HG03457 (cell line): ENCODE data around the gene OSBPL10.
A peak's percentile ranks its signal among the peaks of the same experiment; 100 is the strongest.

Source experiments
- ATAC-seq: cut with Tn5 transposase; IDR thresholded peaks from one replicate; pipeline ENCODE4 v1.9.1; 2021; ENCODE audit warnings: moderate number of reproducible peaks; ENCODE audit not compliant: unreplicated experiment

OSBPL10 gene

GRCh38 chr3:31779514-31779913, 201.5 kb downstream of the OSBPL10 start:
- ATAC-seq = no peak

- ATAC-seq = no peak
These were observed 203.2 kb downstream of the OSBPL10 start for GRCh38 chr3:31777887-31778286.

GRCh38 chr3:31777092-31777491, 204.0 kb downstream of the OSBPL10 start:
- ATAC-seq = no peak

GRCh38 chr3:31776016-31776415, 205.0 kb downstream of the OSBPL10 start:
- no peak for ATAC-seq

GRCh38 chr3:31775383-31775782, 205.7 kb downstream of the OSBPL10 start:
- no peak for ATAC-seq

GRCh38 chr3:31772758-31773473, 208.1 kb downstream of the OSBPL10 start:
- no peak for ATAC-seq

- ATAC-seq = no peak
These were observed 208.8 kb downstream of the OSBPL10 start for GRCh38 chr3:31772272-31772671.

GRCh38 chr3:31770822-31771326, 210.2 kb downstream of the OSBPL10 start:
- ATAC-seq = no peak

GRCh38 chr3:31768479-31769125, 212.5 kb downstream of the OSBPL10 start:
- ATAC-seq = no peak

- no peak for ATAC-seq
These were observed 213.1 kb downstream of the OSBPL10 start for GRCh38 chr3:31767920-31768319.

- no peak for ATAC-seq
These were observed 214.4 kb downstream of the OSBPL10 start for GRCh38 chr3:31766669-31767068.

GRCh38 chr3:31765871-31766270, 215.2 kb downstream of the OSBPL10 start:
- no peak for ATAC-seq

- ATAC-seq = no peak
These were observed 217.3 kb downstream of the OSBPL10 start for GRCh38 chr3:31763731-31764130.

- ATAC-seq = no peak
These were observed 218.1 kb downstream of the OSBPL10 start for GRCh38 chr3:31762888-31763351.

- ATAC-seq = no peak
These were observed 218.8 kb downstream of the OSBPL10 start for GRCh38 chr3:31762097-31762764.

GRCh38 chr3:31760654-31761053, 220.4 kb downstream of the OSBPL10 start:
- no peak for ATAC-seq

GRCh38 chr3:31758322-31758965, 222.6 kb downstream of the OSBPL10 start:
- ATAC-seq = no peak

- no peak for ATAC-seq
These were observed 225.0 kb downstream of the OSBPL10 start for GRCh38 chr3:31755926-31756658.

GRCh38 chr3:31754575-31755278, 226.3 kb downstream of the OSBPL10 start:
- peak; percentile 96 for ATAC-seq

- no peak for ATAC-seq
These were observed 228.0 kb downstream of the OSBPL10 start for GRCh38 chr3:31753050-31753425.
